Urinary bladder (tissue), 4 donors: ENCODE results near the gene AOC3. TPM values are rescaled to one million over a fixed set of nuclear protein-coding genes. Genes with fewer than 3 reads are reported as not detected.
A peak's percentile ranks its signal among the peaks of the same experiment; 100 is the strongest.
"Not testable (repeated sequence)": the region's sequence is repeated elsewhere in the genome, so short reads cannot be mapped to it uniquely, and the experiment has no call there.

ENCODE experiments used
- DNase-seq: peaks from one replicate; pipeline ENCODE4 v3.0.0-alpha.2; 2015; ENCODE audit errors: extremely low spot score
- H3K27ac ChIP-seq: one replicate; pipeline ENCODE4 v1.5.1; 2013; ENCODE audit warnings: low read depth, mild to moderate bottlenecking, moderate library complexity
- H3K36me3 ChIP-seq: one replicate; pipeline ENCODE4 v1.6.1; 2013; ENCODE audit warnings: mild to moderate bottlenecking, moderate library complexity; ENCODE audit not compliant: insufficient read depth
- H3K4me1 ChIP-seq: one replicate; pipeline ENCODE4 v1.6.1; 2013; ENCODE audit warnings: mild to moderate bottlenecking, moderate library complexity; ENCODE audit not compliant: insufficient read depth
- H3K4me3 ChIP-seq: one replicate; pipeline ENCODE4 v1.5.1; 2013; ENCODE audit warnings: low read depth, low read length
- WGBS: extraction: QIAGEN DNeasy Blood & Tissue Kit; methylation state at CpG from one replicate; pipeline ENCODE4 v1.1.7; 2013; 5-methylcytosine and 5-hydroxymethylcytosine counted together
- polyA plus RNA-seq: library from polyadenylated mRNA; stranded (reverse); fragments of 200-250 nt; gene quantifications from one replicate; pipeline ENCODE4 v1.2.3, GENCODE V29; 2013
- total RNA-seq: library from RNA; depleted of rRNA; stranded (reverse); fragments of >200 nt; gene quantifications from one replicate; pipeline ENCODE4 v1.2.3, GENCODE V29; 2014
- donor health status: healthy with polysubstance abuse.
- donor health status: healthy.

The AOC3 gene
- total and polyA plus RNA-seq, 2 donors, result 40.6 to 319 TPM

DNA sequence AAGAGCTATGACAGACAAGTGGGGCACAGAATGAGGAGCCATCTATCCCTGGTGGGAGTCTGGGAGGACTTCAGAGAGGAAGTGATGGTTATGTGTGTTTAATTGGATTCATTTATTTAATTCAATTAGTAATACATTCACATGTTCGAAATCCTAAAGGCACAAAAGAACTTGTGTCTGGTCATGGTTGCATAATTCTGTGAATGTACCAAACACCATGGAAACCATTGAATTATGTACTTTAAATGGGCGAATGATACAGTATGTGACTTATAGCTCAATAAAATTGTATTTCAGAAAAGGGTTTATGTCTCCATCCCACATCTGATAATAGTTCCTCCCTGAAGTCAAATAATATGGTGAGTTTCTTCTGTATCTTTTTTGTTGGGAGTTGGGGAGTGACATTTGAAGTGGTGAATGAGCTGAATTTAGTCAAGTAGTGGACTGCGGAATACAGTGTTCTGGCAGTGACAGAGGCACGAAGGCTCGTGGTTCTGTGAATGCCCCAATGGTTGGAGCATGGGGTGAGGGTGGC lies 29.8 kb downstream of the AOC3 start:
- Histone ChIP-seq H3K4me3 (no peak overlapping the region), H3K36me3 (no peaks in the 10 kb centered on the region), H3K27ac (no peak overlapping the region), H3K4me1 (no peaks in the 10 kb centered on the region)
- WGBS, result 77% methylated on average over 5 of the region's 5 CpGs
- no peak for DNase-seq

DNA sequence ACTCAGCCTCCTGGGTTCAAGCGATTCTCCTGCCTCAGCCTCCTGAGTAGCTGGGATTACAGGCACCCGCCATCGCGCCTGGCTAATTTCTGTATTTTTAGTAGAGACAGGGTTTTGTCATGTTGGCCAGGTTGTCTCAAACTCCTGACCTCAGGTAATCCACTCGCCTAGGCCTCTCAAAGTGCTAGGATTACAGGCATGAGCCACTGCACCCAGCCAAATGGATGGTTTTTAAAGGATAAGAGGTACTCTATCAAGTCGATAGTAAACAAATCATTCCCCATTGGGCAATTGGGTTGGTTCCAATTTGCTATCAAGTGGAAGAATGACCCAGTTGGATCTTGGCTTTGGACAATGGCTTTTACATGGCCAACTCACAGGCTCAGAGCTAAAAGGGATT lies 30.7 kb downstream of the AOC3 start:
- not testable (repeated sequence) for DNase-seq, H3K4me1 ChIP-seq, H3K4me3 ChIP-seq, H3K36me3 ChIP-seq, H3K27ac ChIP-seq
- 92% methylated on average over 6 of the region's 6 CpGs for WGBS

DNA sequence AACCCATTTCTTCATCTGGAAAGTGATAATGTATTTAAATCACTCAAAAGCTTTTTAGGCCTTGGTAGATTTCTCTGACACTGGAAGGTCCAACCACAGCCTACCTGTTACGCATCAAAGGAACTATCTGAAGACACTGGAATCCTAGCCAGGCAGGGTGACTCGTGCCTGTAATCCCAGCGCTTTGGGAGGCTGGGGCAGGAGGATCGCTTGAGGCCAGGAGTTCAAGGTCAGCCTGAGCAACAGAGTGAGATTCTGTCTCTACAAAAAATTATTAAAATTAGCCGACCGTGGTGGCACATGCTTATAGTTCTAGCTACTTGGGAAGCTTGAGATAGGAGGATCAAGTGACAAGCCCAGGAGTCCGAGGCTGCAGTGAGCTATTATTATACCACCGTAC lies 31.2 kb downstream of the AOC3 start:
- Histone ChIP-seq H3K27ac (no peak overlapping the region), H3K4me1 (no peaks in the 10 kb centered on the region), H3K4me3 (no peak overlapping the region), H3K36me3 (no peaks in the 10 kb centered on the region)
- 91% methylated on average over 8 of the region's 8 CpGs for WGBS
- no peak for DNase-seq

DNA sequence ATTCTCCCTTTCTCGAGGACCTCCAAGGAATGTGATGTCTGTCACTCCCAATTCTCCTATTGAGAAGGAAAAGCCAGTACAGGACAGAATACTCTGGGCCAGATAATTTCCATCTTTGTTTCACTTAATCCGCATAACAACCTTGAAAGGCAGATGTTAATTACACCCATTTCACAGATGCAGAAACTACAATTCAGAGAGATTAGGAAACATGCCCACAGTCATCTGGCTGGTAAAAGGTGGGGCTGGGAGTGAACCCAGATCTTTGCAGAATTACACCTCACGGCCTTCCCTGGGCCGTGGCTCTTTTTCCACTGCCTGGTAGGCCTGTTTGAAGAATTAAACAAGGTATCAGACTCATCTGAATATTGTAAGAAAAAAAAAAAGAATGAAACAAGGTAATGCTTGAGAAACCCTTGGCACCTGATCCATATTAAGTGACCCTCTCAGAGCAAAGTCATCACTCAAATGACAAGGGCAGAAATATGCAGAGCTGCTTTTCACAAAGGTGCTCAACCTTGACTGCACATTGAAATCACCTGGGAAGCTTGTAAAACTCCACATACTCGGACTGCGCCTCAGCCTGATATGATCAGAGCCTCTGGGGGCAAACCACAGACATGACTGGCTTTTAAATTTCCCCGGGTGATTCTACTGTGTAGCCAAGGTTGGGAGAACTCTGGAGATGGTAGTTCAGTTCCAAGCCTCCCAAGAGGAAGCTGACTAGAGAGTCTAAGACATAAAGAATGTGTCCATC lies 33.0 kb downstream of the AOC3 start:
- H3K4me1 ChIP-seq, result no peaks in the 10 kb centered on the region
- 80% methylated on average over 7 of the region's 7 CpGs for WGBS

DNA sequence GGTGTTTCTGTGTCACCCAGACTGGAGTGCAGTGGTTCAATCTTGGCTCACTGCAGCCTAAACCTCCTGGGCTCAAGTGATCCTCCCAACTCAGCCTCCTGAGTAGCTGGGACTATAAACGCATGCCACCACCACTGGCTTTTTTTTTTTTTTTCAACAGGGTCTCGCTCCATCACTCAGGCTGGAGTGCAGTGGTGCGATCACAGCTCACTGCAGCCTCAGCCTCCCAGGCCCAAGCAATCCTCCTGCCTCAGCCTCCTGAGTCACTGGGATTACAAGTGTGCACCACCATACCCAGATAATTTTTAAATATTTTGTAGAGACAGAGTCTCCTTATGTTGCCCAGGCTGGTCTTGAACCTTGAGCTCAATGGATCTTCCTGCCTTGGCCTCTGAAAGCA lies 34.8 kb downstream of the AOC3 start:
- H3K27ac ChIP-seq, DNase-seq: not testable (repeated sequence)
- 98% methylated on average over 3 of the region's 3 CpGs for WGBS

More for the DNA sequence above, 33.0 kb downstream of the AOC3 start:
- no peak overlapping the region for H3K4me3 ChIP-seq
- H3K36me3 ChIP-seq, result no peaks in the 10 kb centered on the region
- no peak overlapping the region for H3K27ac ChIP-seq
- no peak for DNase-seq

DNA sequence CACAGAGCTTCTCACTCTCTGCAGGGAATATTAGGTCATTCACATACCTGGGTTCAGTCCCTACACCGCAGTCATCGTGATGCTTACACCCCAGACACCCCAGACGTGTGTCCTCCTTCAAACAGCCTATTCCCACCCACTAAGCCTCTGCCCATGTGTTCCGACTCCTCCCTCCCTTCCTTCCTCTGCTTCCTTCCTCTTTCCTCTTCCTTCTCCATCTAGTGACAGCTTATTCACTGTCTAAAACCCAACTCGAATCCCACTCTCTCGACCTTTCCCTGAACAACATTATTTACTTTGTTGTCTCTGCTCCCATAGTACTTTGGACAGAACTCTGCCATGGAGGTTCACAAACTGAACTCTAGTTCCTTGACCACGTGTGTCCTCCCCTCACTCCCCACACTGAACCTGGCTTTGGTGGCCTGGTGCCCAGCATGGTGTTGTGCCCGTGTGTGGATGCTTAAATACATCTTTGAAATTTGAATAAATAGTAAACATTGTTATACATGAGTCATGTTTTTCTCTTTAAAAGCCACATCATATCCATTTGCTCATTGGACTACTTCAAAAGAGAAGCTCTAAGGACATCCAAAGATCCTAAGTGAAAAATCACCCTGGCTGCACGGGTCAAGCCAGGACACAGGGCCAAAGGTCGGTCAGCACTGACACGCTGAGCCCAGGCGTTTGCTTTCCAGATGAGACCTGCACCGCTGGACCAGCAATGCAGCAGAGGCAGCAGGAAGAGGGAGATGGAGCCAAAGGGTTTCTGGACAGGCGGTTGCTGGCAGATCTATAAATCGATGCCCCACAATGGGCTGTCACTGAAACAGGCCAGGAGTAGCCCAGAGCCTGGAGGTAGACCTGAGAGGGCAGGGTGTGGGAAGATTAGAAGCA lies 35.5 kb downstream of the AOC3 start:
- H3K4me3 ChIP-seq, result no peak overlapping the region
- WGBS, result 61% methylated on average over 15 of the region's 15 CpGs
- no peaks in the 10 kb centered on the region for H3K4me1 ChIP-seq
- H3K27ac ChIP-seq, result no peak overlapping the region
- DNase-seq, result no peak
- H3K36me3 ChIP-seq, result no peaks in the 10 kb centered on the region

More for the DNA sequence above, 34.8 kb downstream of the AOC3 start:
- H3K4me1 ChIP-seq, H3K4me3 ChIP-seq, H3K36me3 ChIP-seq: not testable (repeated sequence)

DNA sequence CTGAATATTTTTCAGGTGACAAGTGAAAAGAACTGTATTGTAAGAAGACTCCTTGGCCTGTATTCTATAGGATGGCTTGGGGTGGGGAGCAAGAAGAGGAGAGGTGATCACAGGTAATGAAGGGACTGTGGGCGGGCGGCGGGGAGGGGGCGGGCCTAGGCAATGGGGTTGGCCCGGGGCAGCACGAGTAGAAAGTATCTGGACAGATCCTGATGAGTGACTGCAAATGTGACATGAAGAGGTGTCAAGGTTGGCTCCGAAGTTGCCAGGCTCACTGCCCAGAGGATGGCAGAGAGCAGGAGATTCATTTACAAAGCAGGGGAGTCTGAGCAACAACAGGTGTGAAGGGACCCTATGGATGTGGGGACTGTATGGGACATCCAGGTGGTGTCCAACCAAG lies 38.8 kb downstream of the AOC3 start:
- DNase-seq, result no peak
- H3K27ac ChIP-seq, result no peak overlapping the region
- no peak overlapping the region for H3K4me3 ChIP-seq
- 91% methylated on average over 7 of the region's 7 CpGs for WGBS
- peaks cover 1% of the 10 kb centered on the region for H3K4me1 ChIP-seq
- no peaks in the 10 kb centered on the region for H3K36me3 ChIP-seq

DNA sequence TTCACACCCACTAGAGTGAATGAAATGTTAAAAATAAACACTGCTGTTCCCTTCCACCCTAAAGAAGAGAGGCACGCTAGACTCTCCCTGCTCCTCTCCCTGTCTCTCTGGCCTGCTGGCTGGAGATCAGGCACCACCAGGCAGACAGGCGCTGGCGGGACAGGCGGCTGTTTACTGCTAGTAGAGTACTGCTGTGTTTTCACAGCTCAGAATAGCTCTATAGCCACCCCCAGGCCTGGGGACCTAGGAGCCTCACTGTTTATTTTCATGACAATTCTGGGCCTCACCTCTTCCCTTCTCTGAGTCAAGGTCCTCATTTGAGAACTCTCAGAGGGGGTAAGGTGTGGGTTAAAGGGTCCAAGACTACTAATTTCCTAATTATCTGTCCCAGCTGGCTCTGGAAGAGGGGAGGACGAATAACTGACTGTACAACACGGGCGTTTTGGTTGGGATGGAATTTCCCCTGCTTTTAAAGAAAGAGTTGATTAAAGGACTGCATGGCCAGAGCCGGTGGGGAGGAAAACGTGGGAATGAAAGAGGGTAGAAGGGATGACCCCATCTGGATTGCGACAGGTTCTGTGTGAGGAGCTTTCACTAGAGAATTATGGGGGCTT lies 40.6 kb downstream of the AOC3 start:
- Histone ChIP-seq H3K36me3 (no peaks in the 10 kb centered on the region), H3K27ac (peak overlapping the region; percentile 69), H3K4me3 (no peak overlapping the region), H3K4me1 (peaks cover 1% of the 10 kb centered on the region)
- no peak for DNase-seq
- 32% methylated on average over 10 of the region's 10 CpGs for WGBS

DNA sequence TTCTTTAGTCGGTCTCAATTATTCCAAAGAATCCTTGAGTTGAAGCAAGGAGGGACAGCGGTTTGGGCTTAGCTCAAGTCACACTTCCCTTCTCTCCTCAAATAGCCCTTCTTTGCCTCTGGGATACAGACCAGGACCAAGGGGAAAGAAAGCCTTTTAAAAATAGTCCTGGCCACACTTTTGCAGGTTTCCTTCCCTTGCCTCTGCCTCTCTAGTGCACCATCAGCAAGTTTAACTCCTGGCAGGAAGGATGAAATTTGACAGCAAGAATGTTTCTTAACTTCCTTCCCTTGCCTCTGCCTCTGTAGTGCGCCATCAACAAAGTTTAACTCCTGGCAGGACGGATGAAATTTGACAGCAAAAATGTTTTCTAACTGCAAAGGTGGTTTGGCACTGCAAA lies 42.4 kb downstream of the AOC3 start:
- Histone ChIP-seq H3K4me3 (no peak overlapping the region), H3K27ac (no peak overlapping the region), H3K36me3 (no peaks in the 10 kb centered on the region), H3K4me1 (peaks cover 1% of the 10 kb centered on the region)
- WGBS, result 42% methylated on average over 4 of the region's 4 CpGs
- DNase-seq, result no peak

DNA sequence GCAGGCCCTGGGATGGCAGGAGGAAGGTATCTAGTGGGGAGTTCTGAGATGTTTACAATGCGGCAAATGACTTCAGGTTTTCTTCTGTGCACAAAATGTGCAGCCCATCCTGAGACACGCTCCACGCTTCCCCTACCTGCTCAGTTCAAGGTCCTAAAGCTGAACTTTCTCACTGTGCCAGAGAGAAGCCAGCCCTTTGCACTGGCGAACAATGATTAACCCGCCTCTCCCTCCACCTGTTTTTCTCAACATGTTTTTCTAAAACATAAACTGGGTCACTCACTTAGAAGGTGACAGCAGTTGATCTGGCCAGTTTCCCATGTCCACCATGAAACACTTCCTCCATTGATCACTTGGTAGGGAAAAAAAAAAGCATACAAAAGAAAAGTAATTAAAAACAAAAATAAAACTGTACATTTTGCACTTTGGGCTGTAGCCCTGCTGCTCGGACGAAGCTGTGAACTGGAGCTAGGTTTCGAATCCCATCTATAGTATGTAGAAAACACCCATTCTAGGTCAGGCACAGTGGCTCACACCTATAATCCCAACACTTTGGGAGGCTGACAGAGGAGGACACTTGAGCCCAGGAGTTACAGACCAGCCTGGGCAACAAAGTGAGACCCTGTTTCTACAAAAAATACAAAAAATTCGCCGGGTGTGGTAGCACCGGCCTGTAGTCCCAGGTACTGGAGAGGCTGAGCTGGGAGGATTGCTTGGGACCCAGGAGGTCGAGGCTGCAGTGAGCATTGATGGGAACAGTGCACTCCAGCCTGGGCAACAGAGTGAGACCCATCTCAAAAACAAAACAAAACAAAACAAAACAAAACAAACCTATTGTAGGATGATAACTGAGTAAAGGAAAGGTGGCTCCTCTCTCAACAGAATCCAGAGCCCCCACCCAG lies 43.5 kb downstream of the AOC3 start:
- no peaks in the 10 kb centered on the region for H3K36me3 ChIP-seq
- DNase-seq, result no peak
- peaks cover 1% of the 10 kb centered on the region for H3K4me1 ChIP-seq
- H3K27ac ChIP-seq, result peak overlapping the region; percentile 48
- H3K4me3 ChIP-seq, result no peak overlapping the region
- WGBS, result 86% methylated on average over 12 of the region's 12 CpGs

DNA sequence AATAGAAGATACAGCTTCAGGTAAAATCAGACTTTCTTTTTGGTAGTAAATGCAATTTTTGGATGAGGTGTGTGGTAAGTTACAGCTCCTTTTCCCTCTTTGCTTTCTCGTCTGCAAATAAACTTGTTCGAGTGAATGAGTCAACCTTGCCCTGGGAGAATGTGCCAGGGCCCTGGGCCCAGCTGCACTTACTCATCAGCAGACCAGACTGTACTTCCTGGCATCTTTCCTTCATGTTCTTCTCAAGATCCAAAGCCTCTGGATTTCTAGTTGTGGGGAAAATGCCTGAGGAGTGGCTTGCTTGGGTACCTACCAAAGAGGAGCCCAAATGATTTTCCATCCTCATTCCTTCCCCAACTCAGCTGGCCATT lies 44.2 kb downstream of the AOC3 start:
- no peak overlapping the region for H3K27ac ChIP-seq
- peaks cover 1% of the 10 kb centered on the region for H3K4me1 ChIP-seq
- no peak overlapping the region for H3K4me3 ChIP-seq
- DNase-seq, result no peak
- 5% methylated on average over 2 of the region's 2 CpGs for WGBS
- H3K36me3 ChIP-seq, result no peaks in the 10 kb centered on the region

DNA sequence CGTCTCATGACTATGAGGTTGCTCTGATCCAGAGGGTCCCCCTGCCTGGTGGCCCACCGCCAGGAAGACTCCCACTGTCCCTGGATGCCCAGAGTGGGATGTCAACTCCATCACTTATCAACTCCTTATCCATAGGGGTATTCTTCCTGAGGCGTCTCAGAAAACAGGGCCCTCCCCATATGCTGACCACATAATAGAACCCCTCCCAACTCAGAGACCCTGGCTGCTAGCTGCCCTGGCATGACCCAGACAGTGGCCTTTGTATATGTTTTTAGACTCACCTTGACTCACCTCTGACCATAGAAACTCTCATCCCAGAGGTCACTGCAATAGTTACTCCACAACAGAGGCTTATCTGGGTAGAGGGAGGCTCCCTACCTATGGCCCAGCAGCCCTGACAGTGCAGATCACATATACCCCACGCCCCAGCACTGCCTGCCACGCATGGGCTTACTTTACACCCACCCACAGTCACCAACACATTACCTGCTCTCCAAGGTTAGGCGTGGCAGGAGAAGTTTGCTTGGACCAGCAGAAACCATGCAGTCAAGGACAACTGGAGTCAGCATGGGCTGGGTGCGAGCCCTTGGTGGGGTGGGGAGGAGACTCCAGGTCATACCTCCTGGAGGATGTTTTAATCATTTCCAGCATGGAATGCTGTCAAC lies 47.3 kb downstream of the AOC3 start:
- 90% methylated on average over 7 of the region's 7 CpGs for WGBS
- H3K4me1 ChIP-seq, result peaks cover 1% of the 10 kb centered on the region
- no peak for DNase-seq
- H3K27ac ChIP-seq, result no peak overlapping the region
- H3K4me3 ChIP-seq, result no peak overlapping the region
- no peaks in the 10 kb centered on the region for H3K36me3 ChIP-seq
